ENCODE measurements around the gene NXF3. TPM values are rescaled to one million over a fixed set of nuclear protein-coding genes. Genes with fewer than 3 reads are reported as not detected.
"Not testable (repeated sequence)": the region's sequence is repeated elsewhere in the genome, so short reads cannot be mapped to it uniquely, and the experiment has no call there.

NXF3 gene
- total RNA-seq, 2 experiments from 2014 or later: not detected

- no peak overlapping the region for H3K4me3 Mint-ChIP-seq
These were observed 6.7 kb upstream of the NXF3 start for GRCh38 chrX:103099691-103100090.

GRCh38 chrX:103098488-103098887, 5.5 kb upstream of the NXF3 start:
- Mint-ChIP-seq H3K27me3 (no peaks in the 10 kb centered on the region), H3K4me1 (no peaks in the 10 kb centered on the region), H3K36me3 (ENCODE audit: low read depth) (no peaks in the 10 kb centered on the region), H3K4me3 (no peak overlapping the region), H3K27ac (no peak overlapping the region), H3K9me3 (ENCODE audit: low read depth) (no peaks in the 10 kb centered on the region)
- ChIA-PET POLR2A (no interaction called here), CTCF (no interaction called here)
- intact Hi-C loops (cut with DNase I, micrococcal nuclease): no loop called here
- no peak for ATAC-seq
- no peak for DNase-seq

More at GRCh38 chrX:103099691-103100090, 6.7 kb upstream of the NXF3 start:
- DNase-seq (no peak), ATAC-seq (no peak)
- Mint-ChIP-seq H3K27ac (no peak overlapping the region), H3K9me3 (ENCODE audit: low read depth) (no peaks in the 10 kb centered on the region), H3K4me1 (no peaks in the 10 kb centered on the region), H3K27me3 (no peaks in the 10 kb centered on the region), H3K36me3 (ENCODE audit: low read depth) (no peaks in the 10 kb centered on the region)
- intact Hi-C loops (cut with DNase I, micrococcal nuclease): no loop called here
- CTCF ChIA-PET: no interaction called here
- POLR2A ChIA-PET: no interaction called here

GRCh38 chrX:103081051-103081450, 11.9 kb downstream of the NXF3 start:
- intact Hi-C loops (cut with DNase I, micrococcal nuclease): no loop called here
- CTCF ChIA-PET: no interaction called here
- Mint-ChIP-seq H3K27ac (no peak overlapping the region), H3K27me3 (no peaks in the 10 kb centered on the region), H3K36me3 (ENCODE audit: low read depth) (no peaks in the 10 kb centered on the region), H3K4me1 (no peaks in the 10 kb centered on the region), H3K4me3 (no peak overlapping the region), H3K9me3 (ENCODE audit: low read depth) (no peaks in the 10 kb centered on the region)
- DNase-seq: no peak
- ATAC-seq: no peak
- POLR2A ChIA-PET: no interaction called here

- Mint-ChIP-seq H3K27me3 (peaks cover 2% of the 10 kb centered on the region), H3K4me3 (no peak overlapping the region), H3K4me1 (no peaks in the 10 kb centered on the region), H3K9me3 (ENCODE audit: low read depth) (no peaks in the 10 kb centered on the region), H3K36me3 (ENCODE audit: low read depth) (no peaks in the 10 kb centered on the region), H3K27ac (no peak overlapping the region)
- CTCF ChIA-PET: no interaction called here
- intact Hi-C loops (cut with DNase I, micrococcal nuclease): no loop called here
- DNase-seq (no peak), ATAC-seq (no peak)
- POLR2A ChIA-PET: no interaction called here
These were observed 19.5 kb downstream of the NXF3 start for GRCh38 chrX:103073467-103073866.

GRCh38 chrX:103066606-103067005, 26.3 kb downstream of the NXF3 start:
- Mint-ChIP-seq H3K4me3 (no peak overlapping the region), H3K4me1 (peaks cover 2% of the 10 kb centered on the region), H3K36me3 (ENCODE audit: low read depth) (no peaks in the 10 kb centered on the region), H3K9me3 (ENCODE audit: low read depth) (no peaks in the 10 kb centered on the region), H3K27me3 (peaks cover 16% of the 10 kb centered on the region), H3K27ac (no peak overlapping the region)
- ChIA-PET POLR2A (no interaction called here), CTCF (no interaction called here)
- DNase-seq (no peak), ATAC-seq (no peak)
- intact Hi-C loops (cut with DNase I, micrococcal nuclease): no loop called here

- Mint-ChIP-seq H3K4me1 (peaks cover 2% of the 10 kb centered on the region), H3K9me3 (ENCODE audit: low read depth) (no peaks in the 10 kb centered on the region), H3K27me3 (peaks cover 16% of the 10 kb centered on the region), H3K4me3 (no peak within 1 kb of the TSS), H3K27ac (no peak within 1 kb of the TSS), H3K36me3 (ENCODE audit: low read depth) (no peaks in the 10 kb centered on the region)
- DNase-seq (peak; percentile 46), ATAC-seq (peak; percentile 63)
- intact Hi-C loops (cut with DNase I, micrococcal nuclease): no loop called here
- CTCF ChIA-PET: no interaction called here
- POLR2A ChIA-PET: no interaction called here
These were observed 29.0 kb downstream of the NXF3 start, which contains the start of gene BEX1 for GRCh38 chrX:103063918-103064434. Gene BEX1, minus strand, starts transcription at chrX:103064171. Its CDS starts 897 bp downstream, at chrX:103063274.

GRCh38 chrX:103063191-103063845, 29.6 kb downstream of the NXF3 start:
- intact Hi-C loops (cut with DNase I, micrococcal nuclease): no loop called here
- H3K27ac Mint-ChIP-seq: no peak overlapping the region

GRCh38 chrX:103061486-103061885, 31.5 kb downstream of the NXF3 start:
- H3K4me1 Mint-ChIP-seq: peaks cover 2% of the 10 kb centered on the region
- H3K36me3 Mint-ChIP-seq (ENCODE audit: low read depth): no peaks in the 10 kb centered on the region
- H3K27ac Mint-ChIP-seq: no peak overlapping the region
- ChIA-PET CTCF (no interaction called here), POLR2A (no interaction called here)
- ATAC-seq (no peak), DNase-seq (no peak)
- intact Hi-C loops (cut with DNase I, micrococcal nuclease): no loop called here
- H3K27me3 Mint-ChIP-seq: peaks cover 18% of the 10 kb centered on the region
- no peak overlapping the region for H3K4me3 Mint-ChIP-seq
- H3K9me3 Mint-ChIP-seq (ENCODE audit: low read depth): no peaks in the 10 kb centered on the region

More at GRCh38 chrX:103063191-103063845, 29.6 kb downstream of the NXF3 start:
- DNase-seq (peak; percentile 11), ATAC-seq (no peak)
- Mint-ChIP-seq H3K27me3 (peaks cover 16% of the 10 kb centered on the region), H3K9me3 (ENCODE audit: low read depth) (no peaks in the 10 kb centered on the region), H3K36me3 (ENCODE audit: low read depth) (no peaks in the 10 kb centered on the region), H3K4me1 (peaks cover 2% of the 10 kb centered on the region), H3K4me3 (no peak overlapping the region)
- ChIA-PET CTCF (no interaction called here), POLR2A (no interaction called here)

- CTCF ChIA-PET: no interaction called here
- Mint-ChIP-seq H3K9me3 (ENCODE audit: low read depth) (no peaks in the 10 kb centered on the region), H3K36me3 (ENCODE audit: low read depth) (no peaks in the 10 kb centered on the region), H3K4me1 (no peaks in the 10 kb centered on the region), H3K4me3 (no peak overlapping the region), H3K27ac (no peak overlapping the region), H3K27me3 (peaks cover 16% of the 10 kb centered on the region)
- ATAC-seq (no peak), DNase-seq (no peak)
- intact Hi-C loops (cut with DNase I, micrococcal nuclease): no loop called here
- POLR2A ChIA-PET: no interaction called here
These were observed 36.0 kb downstream of the NXF3 start for GRCh38 chrX:103056902-103057301.

GRCh38 chrX:103052625-103053024, 40.3 kb downstream of the NXF3 start:
- Mint-ChIP-seq H3K27ac (no peak overlapping the region), H3K4me1 (no peaks in the 10 kb centered on the region), H3K9me3 (ENCODE audit: low read depth) (no peaks in the 10 kb centered on the region), H3K27me3 (peaks cover 20% of the 10 kb centered on the region), H3K36me3 (ENCODE audit: low read depth) (no peaks in the 10 kb centered on the region), H3K4me3 (no peak overlapping the region)
- ChIA-PET POLR2A (no interaction called here), CTCF (no interaction called here)
- DNase-seq (no peak), ATAC-seq (no peak)
- intact Hi-C loops (cut with DNase I, micrococcal nuclease): no loop called here

GRCh38 chrX:103051260-103051789, 41.6 kb downstream of the NXF3 start:
- ChIA-PET POLR2A (no interaction called here), CTCF (no interaction called here)
- Mint-ChIP-seq H3K27me3 (peaks cover 16% of the 10 kb centered on the region), H3K4me1 (no peaks in the 10 kb centered on the region), H3K27ac (no peak overlapping the region), H3K36me3 (ENCODE audit: low read depth) (no peaks in the 10 kb centered on the region), H3K9me3 (ENCODE audit: low read depth) (no peaks in the 10 kb centered on the region), H3K4me3 (no peak overlapping the region)
- ATAC-seq: no peak
- intact Hi-C loops (cut with DNase I, micrococcal nuclease): no loop called here
- no peak for DNase-seq

- H3K27me3 Mint-ChIP-seq; POLR2A ChIA-PET; H3K9me3 Mint-ChIP-seq (ENCODE audit: low read depth): not testable (repeated sequence)
These were observed 59.6 kb downstream of the NXF3 start for GRCh38 chrX:103033371-103033770.

More at GRCh38 chrX:103033371-103033770, 59.6 kb downstream of the NXF3 start:
- H3K4me3 Mint-ChIP-seq; intact Hi-C loops (cut with DNase I, micrococcal nuclease); CTCF ChIA-PET; ATAC-seq; H3K27ac Mint-ChIP-seq; DNase-seq; H3K36me3 Mint-ChIP-seq (ENCODE audit: low read depth); H3K4me1 Mint-ChIP-seq: not testable (repeated sequence)
